HepG2 (cell line): ENCODE data around the gene PSPH. TPM values are rescaled to one million over a fixed set of nuclear protein-coding genes. Genes with fewer than 3 reads are reported as not detected.

Source experiments
- CBFB ChIP-seq: sonication (generic); formaldehyde crosslinking; IDR thresholded peaks from 2 replicates; pipeline ENCODE4 v1.4.0; 2020; ENCODE audit warnings: missing genetic modification reagents
- E2F2 ChIP-seq: sonication (generic); formaldehyde crosslinking; IDR thresholded peaks from 2 replicates; pipeline ENCODE4 v1.4.0; 2020; ENCODE audit warnings: missing genetic modification reagents, borderline replicate concordance
- EHMT2 ChIP-seq: fragments of 200-600 bp; sonication (generic); IDR thresholded peaks from 2 replicates; pipeline ENCODE4 v1.7.0; 2017; ENCODE audit warnings: antibody characterized with exemption, low read depth, low read length, borderline replicate concordance
- EP300 ChIP-seq, 3 experiments: sonication (generic) in 1 of 3; formaldehyde crosslinking in 1 of 3; IDR thresholded peaks; 2 replicates each; pipeline versions ENCODE4 v1.5.1 to v1.6.1; 2011 to 2020; ENCODE audit warnings: low read depth in 2 of 3, low read length in 2 of 3, borderline replicate concordance in 1 of 3, improper control_type of control experiment in 1 of 3, mild to moderate bottlenecking in 1 of 3, missing genetic modification reagents in 1 of 3, moderate library complexity in 1 of 3
- ETV6 ChIP-seq: sonication (generic); formaldehyde crosslinking; conservative IDR thresholded peaks from 2 replicates; pipeline ENCODE4 v1.4.0; 2020; ENCODE audit warnings: missing genetic modification reagents
- FLYWCH1 ChIP-seq: sonication (generic); formaldehyde crosslinking; IDR thresholded peaks from 2 replicates; pipeline ENCODE4 v1.8.1; 2023; ENCODE audit warnings: mild to moderate bottlenecking, missing genetic modification reagents
- FOXO1 ChIP-seq: sonication (generic); formaldehyde crosslinking; IDR thresholded peaks from 2 replicates; pipeline ENCODE4 v1.4.0; 2020; ENCODE audit warnings: missing genetic modification reagents
- HDAC6 ChIP-seq: fragments of 200-600 bp; sonication (generic); IDR thresholded peaks from 2 replicates; pipeline ENCODE4 v1.7.0; 2017; ENCODE audit warnings: mild to moderate bottlenecking, antibody characterized with exemption, low read length, low read depth
- HOXA7 ChIP-seq: sonication (generic); formaldehyde crosslinking; IDR thresholded peaks from 2 replicates; pipeline ENCODE4 v1.8.1; 2022; ENCODE audit warnings: mild to moderate bottlenecking, missing genetic modification reagents, moderate library complexity
- MAX ChIP-seq: IDR thresholded peaks from 2 replicates; pipeline ENCODE4 v1.6.1; 2012; ENCODE audit warnings: inconsistent platforms
- PLSCR1 ChIP-seq: sonication (generic); formaldehyde crosslinking; IDR thresholded peaks from 2 replicates; pipeline ENCODE4 v1.5.0; 2020; ENCODE audit warnings: missing genetic modification reagents, mild to moderate bottlenecking, borderline replicate concordance
- RBAK ChIP-seq: sonication (generic); formaldehyde crosslinking; IDR thresholded peaks from 2 replicates; pipeline ENCODE4 v1.5.1; 2020; ENCODE audit warnings: mild to moderate bottlenecking, missing genetic modification reagents
- RBFOX2 ChIP-seq: fragments of 200-400 bp; formaldehyde crosslinking; IDR thresholded peaks from 2 replicates; pipeline ENCODE4 v1.6.1; 2017; ENCODE audit warnings: low read depth, mild to moderate bottlenecking, low read length
- SALL1 ChIP-seq: sonication (generic); formaldehyde crosslinking; IDR thresholded peaks from 2 replicates; pipeline ENCODE4 v1.8.0; 2022; ENCODE audit warnings: mild to moderate bottlenecking, missing genetic modification reagents
- TCF7 ChIP-seq: sonication (generic); IDR thresholded peaks from 2 replicates; pipeline ENCODE4 v1.6.1; 2016; ENCODE audit warnings: antibody characterized with exemption, low read depth
- THAP11 ChIP-seq: IDR thresholded peaks from 2 replicates; pipeline ENCODE4 v1.6.1; 2016; ENCODE audit warnings: missing biosample characterization, missing genetic modification reagents
- ZMAT3 ChIP-seq: sonication (generic); formaldehyde crosslinking; conservative IDR thresholded peaks from 2 replicates; pipeline ENCODE4 v1.7.0; 2021; ENCODE audit warnings: missing genetic modification reagents
- ZNF234 ChIP-seq: sonication (generic); formaldehyde crosslinking; conservative IDR thresholded peaks from 2 replicates; pipeline ENCODE4 v1.5.1; 2020; ENCODE audit warnings: mild to moderate bottlenecking, missing genetic modification reagents
- ZNF24 ChIP-seq: fragments of 450-650 bp; IDR thresholded peaks from 2 replicates; pipeline ENCODE4 v1.6.1; 2017; ENCODE audit warnings: antibody characterized with exemption, mild to moderate bottlenecking
- ZNF549 ChIP-seq: sonication (generic); formaldehyde crosslinking; IDR thresholded peaks from 2 replicates; pipeline ENCODE4 v1.5.0; 2020; ENCODE audit warnings: missing genetic modification reagents
- ZNF557 ChIP-seq: sonication (generic); formaldehyde crosslinking; IDR thresholded peaks from 2 replicates; pipeline ENCODE4 v1.4.0; 2020; ENCODE audit warnings: missing genetic modification reagents
- ZNF563 ChIP-seq: sonication (generic); formaldehyde crosslinking; IDR thresholded peaks from 2 replicates; pipeline ENCODE4 v1.8.0; 2022; ENCODE audit warnings: mild to moderate bottlenecking, moderate library complexity, missing genetic modification reagents
- ZNF674 ChIP-seq: sonication (generic); formaldehyde crosslinking; IDR thresholded peaks from 2 replicates; pipeline ENCODE4 v1.5.0; 2020; ENCODE audit warnings: low read depth, mild to moderate bottlenecking, missing genetic modification reagents
- ZNF773 ChIP-seq: sonication (generic); formaldehyde crosslinking; IDR thresholded peaks from 2 replicates; pipeline ENCODE4 v1.4.0; 2020; ENCODE audit warnings: missing genetic modification reagents, borderline replicate concordance
- ZNF792 ChIP-seq: IDR thresholded peaks from 2 replicates; pipeline ENCODE4 v1.6.1; 2016
- ZNF800 ChIP-seq: sonication (generic); formaldehyde crosslinking; IDR thresholded peaks from 2 replicates; pipeline ENCODE4 v1.4.0; 2020; ENCODE audit warnings: missing genetic modification reagents
- ZSCAN9 ChIP-seq: IDR thresholded peaks from 2 replicates; pipeline ENCODE4 v1.6.1; 2016; ENCODE audit warnings: borderline replicate concordance
- polyA plus RNA-seq, 8 experiments: library from polyadenylated mRNA; depleted of rRNA in 3 of 8; stranded (reverse) in 7 of 8; unstranded in 1 of 8; fragments of >200 nt; fragmentation: Illumina TruSeq in 4 of 8; extraction: Trizol in 4 of 8; gene quantifications; 2 replicates each; pipeline versions ENCODE4 v1.2.1 to v1.2.3, GENCODE V29; 2011 to 2016; ENCODE audit warnings: low read depth in 4 of 8, missing spikeins in 1 of 8, mixed read lengths in 1 of 8; ENCODE audit not compliant: insufficient read depth in 1 of 8
- total RNA-seq, 5 experiments: library from RNA; depleted of rRNA; stranded (reverse); fragments of >200 nt; fragmentation: Illumina TruSeq; extraction: Trizol; gene quantifications; 2 replicates each; pipeline ENCODE4 v1.2.3, GENCODE V29; 2016; ENCODE audit warnings: low read depth in 1 of 5

Gene PSPH
- total and polyA plus RNA-seq, 2 of the 13 experiments (the other 11 are each of a cell fraction or from before 2014, with no cell fraction given) = 85.5 to 124 TPM

- TF ChIP-seq ZNF563 (0 out of 2 replicates have a peak, but pooled peaks have one; percentile 36), RBFOX2 (peak; percentile 86), ZNF800 (CRISPR knock-in tag) (no peak), ZNF792 (peak; percentile 40), SALL1 (CRISPR knock-in tag) (peak; percentile 72), ZNF557 (CRISPR knock-in tag) (no peak), THAP11 (CRISPR knock-in tag) (no peak; the same call in 1 of the 2 replicates), EP300 (IDR thresholded peaks at IDR 0.05; ENCODE audit: low read depth in 2 of 2, low read length in 2 of 2) (no peak), EP300 (CRISPR knock-in tag; IDR thresholded peaks at IDR 0.05; ENCODE audit: borderline replicate concordance) (peak; percentile 17; the same call in 1 of the 2 replicates), EHMT2 (no peak), ZNF773 (CRISPR knock-in tag) (no peak), RBAK (no peak), E2F2 (CRISPR knock-in tag) (no peak), ZSCAN9 (CRISPR knock-in tag) (peak; percentile 42; the same call in 1 of the 2 replicates), ZNF549 (CRISPR knock-in tag) (no peak), ZMAT3 (peak; percentile 82; the same call in 1 of the 2 replicates), MAX (peak; percentile 43; the same call in 1 of the 2 replicates), ZNF24 (peak; percentile 76; the same call in 1 of the 2 replicates), PLSCR1 (CRISPR knock-in tag) (no peak), ZNF234 (CRISPR knock-in tag) (no peak), FLYWCH1 (CRISPR knock-in tag) (no peak), TCF7 (no peak), ZNF674 (CRISPR knock-in tag) (no peak), HDAC6 (no peak), CBFB (CRISPR knock-in tag) (no peak), FOXO1 (CRISPR knock-in tag) (peak; percentile 12; the same call in 1 of the 2 replicates), ETV6 (CRISPR knock-in tag) (no peak), HOXA7 (CRISPR knock-in tag) (no peak)
These were observed 17.4 kb downstream of the PSPH start (continued) for GRCh38 chr7:56033671-56034432.
